ENCODE measurements around the gene TNFAIP3. TPM values are rescaled to one million over a fixed set of nuclear protein-coding genes. Genes with fewer than 3 reads are reported as not detected.

TNFAIP3 gene
- total and polyA plus RNA-seq, 2 of the 4 experiments (the other 2 are of a cell fraction): 5.0 to 14.2 TPM

DNA sequence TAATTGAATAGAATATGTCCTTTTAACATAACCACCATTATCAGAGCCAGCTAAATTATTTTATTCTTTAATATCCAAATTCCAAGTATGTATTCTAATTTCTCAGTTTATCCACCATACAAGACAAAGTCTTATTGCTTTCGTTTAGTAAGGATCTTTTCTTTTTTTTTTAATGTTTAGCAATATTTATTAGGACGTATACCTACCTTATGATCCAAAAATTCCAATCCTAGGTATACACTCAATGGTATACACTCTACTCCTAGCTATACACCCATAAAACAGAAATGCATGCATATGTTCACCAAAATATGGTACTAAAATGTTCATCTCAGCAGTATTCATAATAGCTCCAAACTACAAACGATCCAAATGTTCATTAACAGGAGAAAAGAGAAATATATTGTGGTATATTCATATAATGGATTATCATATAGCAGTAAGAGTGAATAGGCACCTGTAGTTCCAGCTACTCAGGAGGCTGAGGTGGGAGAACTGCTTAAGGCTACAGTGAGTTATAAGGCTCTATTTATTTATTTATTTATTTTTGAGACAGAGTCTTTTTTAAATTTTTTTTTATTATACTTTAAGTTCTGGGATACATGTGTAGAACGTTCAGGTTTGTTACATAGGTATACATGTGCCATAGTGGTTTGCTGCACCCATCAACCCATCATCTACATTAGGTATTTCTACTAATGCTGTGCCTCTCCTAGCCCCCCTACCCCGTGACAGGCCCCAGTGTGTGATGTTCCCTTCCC, 17.3 kb downstream of the TNFAIP3 start:
- dilution Hi-C loops (cut with HindIII; ENCODE audit: low sequenced_read_pairs, unreplicated experiment): no loop called here
- H3K14ac ChIP-seq (replicated peaks; ENCODE audit: low read depth, low read length): no peak overlapping the region
- ATAC-seq (ENCODE audit: low read depth) (no peak), DNase-seq (no peak)
- ChIA-PET CTCF (interaction anchor here (0.6 to 0.7 kb wide), 2 partner anchors 173 to 1614 kb away, joined by 5 to 7 read pairs; no protein-coding TSS in a partner anchor), POLR2A (ENCODE audit: unreplicated experiment) (no interaction called here)
- peaks cover 24% of the 10 kb centered on the region for H3K36me3 ChIP-seq (ENCODE audit: control insufficient read depth, insufficient read depth, low read length)
- H2AFZ ChIP-seq (replicated peaks; ENCODE audit: low read length, poor library complexity): no peak overlapping the region
- H2BK20ac ChIP-seq (ENCODE audit: low read depth, low read length): no peak overlapping the region
- no peak overlapping the region for H3K23ac ChIP-seq (ENCODE audit: low read depth, low read length)
- BruUV-seq (replicated peaks): no TSS peak
- in situ Hi-C loops (cut with MboI; ENCODE audit: low sequenced_read_pairs): no loop called here
- WGBS, 2 experiments (ENCODE audit: extremely low coverage in 2 of 2, insufficient read length in 1 of 2): no CpG with 5 or more reads among the region's 5 CpGs
- intact Hi-C loops (cut with micrococcal nuclease): no loop called here
- H2BK120ac ChIP-seq (ENCODE audit: low read depth, low read length): no peak overlapping the region
- TF ChIP-seq RAD21 (IDR thresholded peaks at IDR 0.05; ENCODE audit: low read length) (no peak), CHD1 (IDR thresholded peaks at IDR 0.05; ENCODE audit: low read depth, low read length) (no peak), SMC3 (IDR thresholded peaks at IDR 0.05; ENCODE audit: low read depth, low read length) (no peak), BHLHE40 (IDR thresholded peaks at IDR 0.05; ENCODE audit: low read depth, low read length) (no peak), RCOR1 (IDR thresholded peaks at IDR 0.05; ENCODE audit: insufficient replicate concordance, low read length) (no peak), MAZ (IDR thresholded peaks at IDR 0.05; ENCODE audit: borderline replicate concordance, low read depth, low read length) (no peak), FOS (IDR thresholded peaks at IDR 0.05; ENCODE audit: low read depth, low read length) (no peak), MXI1 (IDR thresholded peaks at IDR 0.05; ENCODE audit: borderline replicate concordance, low read depth, low read length) (no peak)
- TF ChIP-seq, protein P1, sequence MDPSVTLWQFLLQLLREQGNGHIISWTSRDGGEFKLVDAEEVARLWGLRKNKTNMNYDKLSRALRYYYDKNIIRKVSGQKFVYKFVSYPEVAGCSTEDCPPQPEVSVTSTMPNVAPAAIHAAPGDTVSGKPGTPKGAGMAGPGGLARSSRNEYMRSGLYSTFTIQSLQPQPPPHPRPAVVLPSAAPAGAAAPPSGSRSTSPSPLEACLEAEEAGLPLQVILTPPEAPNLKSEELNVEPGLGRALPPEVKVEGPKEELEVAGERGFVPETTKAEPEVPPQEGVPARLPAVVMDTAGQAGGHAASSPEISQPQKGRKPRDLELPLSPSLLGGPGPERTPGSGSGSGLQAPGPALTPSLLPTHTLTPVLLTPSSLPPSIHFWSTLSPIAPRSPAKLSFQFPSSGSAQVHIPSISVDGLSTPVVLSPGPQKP (IDR thresholded peaks at IDR 0.05; ENCODE audit: borderline replicate concordance, low read depth, low read length): no peak
- TF ChIP-seq, protein P2, sequence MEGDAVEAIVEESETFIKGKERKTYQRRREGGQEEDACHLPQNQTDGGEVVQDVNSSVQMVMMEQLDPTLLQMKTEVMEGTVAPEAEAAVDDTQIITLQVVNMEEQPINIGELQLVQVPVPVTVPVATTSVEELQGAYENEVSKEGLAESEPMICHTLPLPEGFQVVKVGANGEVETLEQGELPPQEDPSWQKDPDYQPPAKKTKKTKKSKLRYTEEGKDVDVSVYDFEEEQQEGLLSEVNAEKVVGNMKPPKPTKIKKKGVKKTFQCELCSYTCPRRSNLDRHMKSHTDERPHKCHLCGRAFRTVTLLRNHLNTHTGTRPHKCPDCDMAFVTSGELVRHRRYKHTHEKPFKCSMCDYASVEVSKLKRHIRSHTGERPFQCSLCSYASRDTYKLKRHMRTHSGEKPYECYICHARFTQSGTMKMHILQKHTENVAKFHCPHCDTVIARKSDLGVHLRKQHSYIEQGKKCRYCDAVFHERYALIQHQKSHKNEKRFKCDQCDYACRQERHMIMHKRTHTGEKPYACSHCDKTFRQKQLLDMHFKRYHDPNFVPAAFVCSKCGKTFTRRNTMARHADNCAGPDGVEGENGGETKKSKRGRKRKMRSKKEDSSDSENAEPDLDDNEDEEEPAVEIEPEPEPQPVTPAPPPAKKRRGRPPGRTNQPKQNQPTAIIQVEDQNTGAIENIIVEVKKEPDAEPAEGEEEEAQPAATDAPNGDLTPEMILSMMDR (conservative IDR thresholded peaks at IDR 0.05; ENCODE audit: low read depth, low read length): no peak
- H3K4me2 ChIP-seq (ENCODE audit: low read depth, low read length): no peak overlapping the region
- no peak overlapping the region for H4K8ac ChIP-seq (ENCODE audit: low read depth in 2 of 2, low read length in 2 of 2)
- no peak overlapping the region for H3K56ac ChIP-seq (ENCODE audit: extremely low read depth, insufficient read depth, low read length)
- no peaks in the 10 kb centered on the region for H3K79me1 ChIP-seq (ENCODE audit: low read depth in 1 of 2, low read length in 2 of 2)
- H4K5ac ChIP-seq (ENCODE audit: low read depth, low read length): no peak overlapping the region
- no peak overlapping the region for H2AK9ac ChIP-seq (replicated peaks; ENCODE audit: low read depth, low read length, poor library complexity)
- no peak overlapping the region for H3K9ac ChIP-seq (ENCODE audit: low read depth, low read length)
- H3K4me3 ChIP-seq (ENCODE audit: insufficient read depth, low read depth, low read length): no peak overlapping the region
- H3K9me3 ChIP-seq (ENCODE audit: control insufficient read depth, insufficient read depth, low read length): no peaks in the 10 kb centered on the region
- no peaks in the 10 kb centered on the region for H3K27me3 ChIP-seq (ENCODE audit: control insufficient read depth, insufficient read depth, low read length)
- peaks cover 2% of the 10 kb centered on the region for H3K4me1 ChIP-seq (ENCODE audit: control insufficient read depth, insufficient read depth, low read length)
- H3K9me1 ChIP-seq (ENCODE audit: insufficient read depth, low read length): 0 out of 2 replicates have a peak, but pooled peaks cover 3% of the 10 kb centered on the region
- no peak overlapping the region for H2BK5ac ChIP-seq (ENCODE audit: low read depth, low read length, poor library complexity, severe bottlenecking)
- no peak overlapping the region for H4K91ac ChIP-seq (ENCODE audit: insufficient read depth, low read depth, low read length)
- no peak overlapping the region for H2BK15ac ChIP-seq (ENCODE audit: low read depth, low read length)
- no peaks in the 10 kb centered on the region for H4K20me1 ChIP-seq (ENCODE audit: insufficient read depth, low read length)
- no peak overlapping the region for H3K27ac ChIP-seq (ENCODE audit: insufficient read depth, low read length)
- no peak overlapping the region for H2AK5ac ChIP-seq (ENCODE audit: low read depth, low read length)
- H3K18ac ChIP-seq (ENCODE audit: low read depth, low read length): no peak overlapping the region
- H3K4ac ChIP-seq (ENCODE audit: low read depth, low read length): no peak overlapping the region
